HG03558 (cell line): ENCODE results near the gene DUSP9.

Source experiments
- ATAC-seq: cut with Tn5 transposase; IDR thresholded peaks from one replicate; pipeline ENCODE4 v1.9.1; 2021; ENCODE audit warnings: moderate number of reproducible peaks; ENCODE audit not compliant: unreplicated experiment; ENCODE audit errors: extremely low read depth

DUSP9 gene

GRCh38 chrX:153621949-153622598, 24.9 kb upstream of the DUSP9 start:
- no peak for ATAC-seq

GRCh38 chrX:153622661-153623309, 24.2 kb upstream of the DUSP9 start:
- no peak for ATAC-seq

GRCh38 chrX:153623310-153624029, 23.5 kb upstream of the DUSP9 start:
- no peak for ATAC-seq

- ATAC-seq = no peak
These were observed 22.6 kb upstream of the DUSP9 start for GRCh38 chrX:153624196-153625091.

GRCh38 chrX:153625271-153626024, 21.6 kb upstream of the DUSP9 start:
- no peak for ATAC-seq

- no peak for ATAC-seq
These were observed 20.9 kb upstream of the DUSP9 start for GRCh38 chrX:153626025-153626633.

- ATAC-seq = no peak
These were observed 19.9 kb upstream of the DUSP9 start for GRCh38 chrX:153626863-153627674.

GRCh38 chrX:153627675-153628111, 19.3 kb upstream of the DUSP9 start:
- ATAC-seq = no peak

- ATAC-seq = no peak
These were observed 18.9 kb upstream of the DUSP9 start for GRCh38 chrX:153628129-153628528.

GRCh38 chrX:153628665-153629064, 18.3 kb upstream of the DUSP9 start:
- no peak for ATAC-seq

- ATAC-seq = no peak
These were observed 15.7 kb upstream of the DUSP9 start for GRCh38 chrX:153631346-153631745.

GRCh38 chrX:153631907-153632594, 15.0 kb upstream of the DUSP9 start:
- no peak for ATAC-seq

GRCh38 chrX:153632595-153632946, 14.4 kb upstream of the DUSP9 start:
- no peak for ATAC-seq

GRCh38 chrX:153633048-153633447, 14.0 kb upstream of the DUSP9 start:
- ATAC-seq = no peak

GRCh38 chrX:153633607-153634180, 13.3 kb upstream of the DUSP9 start:
- ATAC-seq = no peak

GRCh38 chrX:153634236-153634635, 12.8 kb upstream of the DUSP9 start:
- no peak for ATAC-seq

- no peak for ATAC-seq
These were observed 12.2 kb upstream of the DUSP9 start for GRCh38 chrX:153634832-153635231.

GRCh38 chrX:153635388-153635787, 11.6 kb upstream of the DUSP9 start:
- ATAC-seq = no peak
